ENCODE measurements around the gene CA4. TPM values are rescaled to one million over a fixed set of nuclear protein-coding genes. Genes with fewer than 3 reads are reported as not detected.

Gene CA4
- total RNA-seq, 2 experiments from 2014 or later: not detected

- POLR2A ChIA-PET: interaction anchor here (1.2 kb wide), 1 partner anchor 113 kb away, joined by 3 read pairs; no protein-coding TSS in a partner anchor
Measured at GRCh38 chr17:60157487-60158040, 7.8 kb downstream of the CA4 start.

DNA sequence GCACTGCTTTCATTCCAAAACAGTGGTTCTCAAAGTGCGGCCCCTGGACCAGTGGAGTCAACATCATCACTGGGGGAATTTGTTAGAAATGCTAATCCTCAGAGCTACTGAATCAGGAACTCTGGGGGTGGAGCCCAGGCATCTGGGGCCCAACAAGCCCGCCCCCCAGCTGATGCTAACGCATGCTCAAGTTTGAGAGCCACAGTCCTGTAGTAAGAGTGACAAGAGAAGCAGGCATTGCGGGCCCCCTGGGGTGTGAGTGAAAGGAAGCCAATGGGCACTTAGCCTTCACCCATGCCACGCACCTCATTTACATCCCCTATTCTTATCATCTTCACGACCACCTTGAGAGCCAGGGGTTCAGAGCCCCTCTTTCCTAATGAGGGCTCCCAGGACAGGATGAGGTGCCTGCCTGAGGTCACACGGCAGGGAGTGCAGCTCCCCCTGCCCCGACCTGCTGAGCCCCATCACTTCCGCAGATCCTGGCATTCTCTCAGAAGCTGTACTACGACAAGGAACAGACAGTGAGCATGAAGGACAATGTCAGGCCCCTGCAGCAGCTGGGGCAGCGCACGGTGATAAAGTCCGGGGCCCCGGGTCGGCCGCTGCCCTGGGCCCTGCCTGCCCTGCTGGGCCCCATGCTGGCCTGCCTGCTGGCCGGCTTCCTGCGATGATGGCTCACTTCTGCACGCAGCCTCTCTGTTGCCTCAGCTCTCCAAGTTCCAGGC, 9.1 kb downstream of the CA4 start:
- ChIA-PET POLR2A (interaction anchor here (0.8 kb wide), 1 partner anchor 14 kb away, joined by 4 read pairs; no protein-coding TSS in a partner anchor), CTCF (interaction anchor here (1.4 kb wide), 1 partner anchor 262 kb away, joined by 5 read pairs; no protein-coding TSS in a partner anchor)
- Mint-ChIP-seq H3K27me3 (peaks cover 11% of the 10 kb centered on the region), H3K27ac (no peak overlapping the region), H3K4me1 (ENCODE audit: low read depth) (no peaks in the 10 kb centered on the region), H3K36me3 (ENCODE audit: low read depth) (no peaks in the 10 kb centered on the region), H3K4me3 (no peak overlapping the region), H3K9me3 (no peaks in the 10 kb centered on the region)
- intact Hi-C loops (cut with micrococcal nuclease): no loop called here
- ATAC-seq (no peak), DNase-seq (no peak)
- TF ChIP-seq, protein P1, sequence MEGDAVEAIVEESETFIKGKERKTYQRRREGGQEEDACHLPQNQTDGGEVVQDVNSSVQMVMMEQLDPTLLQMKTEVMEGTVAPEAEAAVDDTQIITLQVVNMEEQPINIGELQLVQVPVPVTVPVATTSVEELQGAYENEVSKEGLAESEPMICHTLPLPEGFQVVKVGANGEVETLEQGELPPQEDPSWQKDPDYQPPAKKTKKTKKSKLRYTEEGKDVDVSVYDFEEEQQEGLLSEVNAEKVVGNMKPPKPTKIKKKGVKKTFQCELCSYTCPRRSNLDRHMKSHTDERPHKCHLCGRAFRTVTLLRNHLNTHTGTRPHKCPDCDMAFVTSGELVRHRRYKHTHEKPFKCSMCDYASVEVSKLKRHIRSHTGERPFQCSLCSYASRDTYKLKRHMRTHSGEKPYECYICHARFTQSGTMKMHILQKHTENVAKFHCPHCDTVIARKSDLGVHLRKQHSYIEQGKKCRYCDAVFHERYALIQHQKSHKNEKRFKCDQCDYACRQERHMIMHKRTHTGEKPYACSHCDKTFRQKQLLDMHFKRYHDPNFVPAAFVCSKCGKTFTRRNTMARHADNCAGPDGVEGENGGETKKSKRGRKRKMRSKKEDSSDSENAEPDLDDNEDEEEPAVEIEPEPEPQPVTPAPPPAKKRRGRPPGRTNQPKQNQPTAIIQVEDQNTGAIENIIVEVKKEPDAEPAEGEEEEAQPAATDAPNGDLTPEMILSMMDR (IDR thresholded peaks at IDR 0.05): no peak

More at GRCh38 chr17:60157487-60158040, 7.8 kb downstream of the CA4 start:
- no peak for DNase-seq
- Mint-ChIP-seq H3K27me3 (peaks cover 13% of the 10 kb centered on the region), H3K9me3 (no peaks in the 10 kb centered on the region), H3K36me3 (ENCODE audit: low read depth) (no peaks in the 10 kb centered on the region), H3K4me3 (no peak overlapping the region), H3K27ac (no peak overlapping the region), H3K4me1 (ENCODE audit: low read depth) (no peaks in the 10 kb centered on the region)
- ATAC-seq: no peak
- intact Hi-C loops (cut with micrococcal nuclease): no loop called here
- TF ChIP-seq, protein P1 (IDR thresholded peaks at IDR 0.05): no peak
- CTCF ChIA-PET: interaction anchor here (1.4 kb wide), 1 partner anchor 263 kb away, joined by 5 read pairs; no protein-coding TSS in a partner anchor

- intact Hi-C loops (cut with micrococcal nuclease): no loop called here
- Mint-ChIP-seq H3K4me1 (ENCODE audit: low read depth) (no peaks in the 10 kb centered on the region), H3K27ac (no peak overlapping the region), H3K27me3 (peaks cover 11% of the 10 kb centered on the region), H3K36me3 (ENCODE audit: low read depth) (no peaks in the 10 kb centered on the region), H3K4me3 (no peak overlapping the region), H3K9me3 (no peaks in the 10 kb centered on the region)
- CTCF ChIA-PET: no interaction called here
- POLR2A ChIA-PET: interaction anchor here (0.8 kb wide), 1 partner anchor 15 kb away, joined by 4 read pairs; no protein-coding TSS in a partner anchor
- TF ChIP-seq, protein P1 (IDR thresholded peaks at IDR 0.05): no peak
- DNase-seq: no peak
- ATAC-seq: no peak
Measured at GRCh38 chr17:60159479-60159866, 9.7 kb downstream of the CA4 start.

DNA sequence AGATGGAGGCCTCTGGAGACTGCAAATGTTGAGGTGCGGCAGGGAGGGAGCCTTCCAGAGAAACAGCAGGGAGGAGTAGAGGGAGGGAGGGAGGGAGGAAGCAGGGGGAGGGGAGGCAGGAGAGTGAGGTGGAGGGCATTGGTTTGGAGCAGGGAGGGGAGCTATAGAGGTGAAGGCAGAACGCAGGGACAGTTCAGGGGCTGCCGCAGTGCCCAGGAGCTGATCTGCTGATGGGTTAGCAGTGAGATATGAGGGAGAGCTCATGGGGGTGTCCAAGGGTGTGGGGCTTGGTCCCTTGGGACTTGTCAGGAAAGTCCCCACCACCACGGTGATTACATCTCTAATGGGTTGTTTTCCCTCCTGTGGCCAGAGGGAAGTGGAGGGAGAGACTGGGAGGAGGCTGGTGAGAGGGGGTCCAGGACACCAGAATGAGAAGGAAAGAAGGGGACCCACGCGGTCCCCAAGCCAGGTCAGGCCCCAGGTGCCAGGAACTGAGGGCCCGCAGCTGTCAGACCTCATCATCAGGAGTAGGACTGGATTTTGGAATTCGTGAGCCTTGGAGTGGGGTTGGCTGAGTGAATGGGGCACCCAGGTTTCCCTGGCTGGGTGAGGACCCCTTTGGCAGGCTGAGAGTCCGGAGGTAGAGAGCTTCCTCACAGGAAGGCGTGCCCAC, 11.2 kb downstream of the CA4 start:
- TF ChIP-seq, protein P1 (IDR thresholded peaks at IDR 0.05): no peak
- ChIA-PET CTCF (no interaction called here), POLR2A (no interaction called here)
- DNase-seq (no peak), ATAC-seq (no peak)
- H3K4me1 Mint-ChIP-seq (ENCODE audit: low read depth): peaks cover 5% of the 10 kb centered on the region
- H3K4me3 Mint-ChIP-seq: no peak overlapping the region
- H3K27ac Mint-ChIP-seq: no peak overlapping the region
- peaks cover 8% of the 10 kb centered on the region for H3K27me3 Mint-ChIP-seq
- intact Hi-C loops (cut with micrococcal nuclease): no loop called here
- no peaks in the 10 kb centered on the region for H3K36me3 Mint-ChIP-seq (ENCODE audit: low read depth)
- no peaks in the 10 kb centered on the region for H3K9me3 Mint-ChIP-seq

Data from activated CD8-positive, alpha-beta T cell treated with anti-CD3 and anti-CD28 coated beads for 36 hours (primary cell).